Calu3 (cell line): Measurements from ENCODE around the gene KLF6. TPM values are rescaled to one million over a fixed set of nuclear protein-coding genes. Genes with fewer than 3 reads are reported as not detected.
A peak's percentile ranks its signal among the peaks of the same experiment; 100 is the strongest.

ENCODE experiments used
- BruUV-seq: library from RNA; stranded (reverse); fragments of 400-500 nt; replicated peaks from 2 replicates; lab custom pipeline; 2021; lab: Mats Ljungman, UMichigan
- CTCF ChIA-PET: fragments of 300-600 bp; sonication (Branson Sonifier 250); formaldehyde crosslinking; loops from one replicate; lab custom pipeline; 2022; ENCODE audit warnings: antibody characterized with exemption; lab: Charles Lee
- DNase-seq: peaks from one replicate; pipeline ENCODE4 v3.0.0; 2022
- H3K27ac Mint-ChIP-seq: one replicate; pipeline ENCODE4 v1.8.0; 2022; ENCODE audit warnings: mixed read lengths; ENCODE audit not compliant: unreplicated experiment
- H3K27me3 Mint-ChIP-seq: one replicate; pipeline ENCODE4 v1.8.0; 2022; ENCODE audit warnings: mixed read lengths; ENCODE audit not compliant: unreplicated experiment
- H3K36me3 Mint-ChIP-seq: one replicate; pipeline ENCODE4 v1.8.0; 2022; ENCODE audit warnings: mild to moderate bottlenecking, moderate library complexity, mixed read lengths; ENCODE audit not compliant: insufficient read depth, unreplicated experiment
- H3K4me1 Mint-ChIP-seq: one replicate; pipeline ENCODE4 v1.8.0; 2022; ENCODE audit warnings: mild to moderate bottlenecking, low read depth, mixed read lengths; ENCODE audit not compliant: unreplicated experiment
- H3K4me3 Mint-ChIP-seq: one replicate; pipeline ENCODE4 v1.8.0; 2022; ENCODE audit warnings: mild to moderate bottlenecking, low read depth, moderate library complexity, mixed read lengths; ENCODE audit not compliant: unreplicated experiment
- H3K9me3 Mint-ChIP-seq: one replicate; pipeline ENCODE4 v1.8.0; 2022; ENCODE audit warnings: low read depth, mixed read lengths; ENCODE audit not compliant: unreplicated experiment
- CTCF ChIP-seq: fragments of 200-600 bp; IDR thresholded peaks from one replicate; pipeline ENCODE4 v1.8.0; 2022; ENCODE audit warnings: antibody characterized with exemption; ENCODE audit not compliant: unreplicated experiment
- intact Hi-C: fragments of 100-400 bp; cut with micrococcal nuclease; formaldehyde crosslinking; loops from one replicate; pipeline ENCODE4 v1.10.0; 2022; ENCODE audit not compliant: unreplicated experiment
- total RNA-seq: library from RNA; stranded (reverse); gene quantifications from 2 replicates; pipeline ENCODE4 v1.2.3, GENCODE V29; 2022

Gene KLF6
- total RNA-seq, 1 experiment from 2014 or later: 140 TPM

GRCh38 chr10:3774814-3775695, 10.0 kb downstream of the KLF6 start:
- H3K9me3 Mint-ChIP-seq: no peaks in the 10 kb centered on the region
- peaks cover 38% of the 10 kb centered on the region for H3K4me1 Mint-ChIP-seq
- H3K27ac Mint-ChIP-seq: peak overlapping the region; percentile 99
- no peaks in the 10 kb centered on the region for H3K27me3 Mint-ChIP-seq
- DNase-seq: peak; percentile 58
- CTCF ChIA-PET: interaction anchor here (1.4 to 1.9 kb wide), 3 partner anchors 11 to 303 kb away, joined by 3 to 8 read pairs (median 5); no protein-coding TSS in a partner anchor
- intact Hi-C loops: loop anchor here (5.0 kb wide), 3 partner anchors 138 to 578 kb away; no protein-coding TSS in a partner anchor
- TF ChIP-seq CTCF: no peak
- BruUV-seq: no TSS peak
- H3K36me3 Mint-ChIP-seq: peaks cover 67% of the 10 kb centered on the region
- peak overlapping the region; percentile 61 for H3K4me3 Mint-ChIP-seq

GRCh38 chr10:3774018-3774813, 10.8 kb downstream of the KLF6 start:
- Mint-ChIP-seq H3K9me3 (no peaks in the 10 kb centered on the region), H3K27ac (peak overlapping the region; percentile 99), H3K27me3 (no peaks in the 10 kb centered on the region), H3K36me3 (peaks cover 59% of the 10 kb centered on the region), H3K4me1 (peaks cover 29% of the 10 kb centered on the region), H3K4me3 (no peak overlapping the region)
- intact Hi-C loops: no loop called here
- no peak for DNase-seq
- CTCF ChIA-PET: interaction anchor here (1.9 kb wide), 1 partner anchor 10 kb away, joined by 8 read pairs; no protein-coding TSS in a partner anchor
- TF ChIP-seq CTCF: no peak
- no TSS peak for BruUV-seq

GRCh38 chr10:3773460-3774017, 11.5 kb downstream of the KLF6 start:
- CTCF ChIA-PET: no interaction called here
- Mint-ChIP-seq H3K4me1 (peaks cover 22% of the 10 kb centered on the region), H3K4me3 (no peak overlapping the region), H3K27me3 (no peaks in the 10 kb centered on the region), H3K36me3 (peaks cover 52% of the 10 kb centered on the region), H3K27ac (peak overlapping the region; percentile 99), H3K9me3 (no peaks in the 10 kb centered on the region)
- intact Hi-C loops: no loop called here
- DNase-seq: no peak
- TF ChIP-seq CTCF: no peak
- no TSS peak for BruUV-seq

GRCh38 chr10:3772361-3773171, 12.4 kb downstream of the KLF6 start:
- H3K27me3 Mint-ChIP-seq: no peaks in the 10 kb centered on the region
- H3K4me1 Mint-ChIP-seq: peaks cover 21% of the 10 kb centered on the region
- H3K36me3 Mint-ChIP-seq: peaks cover 42% of the 10 kb centered on the region
- no peak for TF ChIP-seq CTCF
- no peak overlapping the region for H3K4me3 Mint-ChIP-seq
- intact Hi-C loops: no loop called here
- peak overlapping the region; percentile 23 for H3K27ac Mint-ChIP-seq
- CTCF ChIA-PET: no interaction called here
- no peak for DNase-seq
- H3K9me3 Mint-ChIP-seq: no peaks in the 10 kb centered on the region
- no TSS peak for BruUV-seq
